H1 (cell line): ENCODE results near the gene HEATR9. TPM values are rescaled to one million over a fixed set of nuclear protein-coding genes. Genes with fewer than 3 reads are reported as not detected.

Experiments
- PHF8 ChIP-seq: fragments of 200-600 bp; sonication (generic); conservative IDR thresholded peaks from 2 replicates; pipeline ENCODE4 v1.7.1; 2012; ENCODE audit warnings: low read depth, mild to moderate bottlenecking, inconsistent platforms, low read length, moderate library complexity
- RAD21 ChIP-seq, 2 experiments: IDR thresholded peaks in 1 of 2; conservative IDR thresholded peaks in 1 of 2; 2 replicates each; pipeline ENCODE4 v1.6.1; 2011; ENCODE audit warnings: low read depth in 2 of 2, low read length in 2 of 2, improper control_type of control experiment in 1 of 2, inconsistent platforms in 1 of 2, mild to moderate bottlenecking in 1 of 2, moderate library complexity in 1 of 2
- TAF7 ChIP-seq: optimal IDR thresholded peaks from 2 replicates; pipeline ENCODE3; 2011; ENCODE audit warnings: low read depth, mild to moderate bottlenecking, inconsistent platforms, low read length, moderate library complexity, borderline replicate concordance
- polyA plus RNA-seq, 7 experiments: library from polyadenylated mRNA; depleted of rRNA in 3 of 7; stranded (reverse) in 5 of 7; unstranded in 2 of 7; fragments of >200 nt in 5 of 7; fragments of 200-250 nt in 2 of 7; gene quantifications; 1 replicate in 5 of 7; 2 replicates in 1 of 7; 4 replicates in 1 of 7; pipeline versions ENCODE4 v1.2.1 to v1.2.3, GENCODE V29; 2011 to 2013; ENCODE audit warnings: missing spikeins in 2 of 7, mixed read lengths in 2 of 7
- total RNA-seq: library from RNA; stranded (reverse); fragmentation: NEBNext Ultra II Directional; extraction: Animal tissue kit (Norgen Biotek cat#: 25700); gene quantifications from 2 replicates; pipeline ENCODE4 v1.2.1, GENCODE V29; 2021

HEATR9 gene
- total and polyA plus RNA-seq, 2 of the 8 experiments (the other 6 are each of a cell fraction or from before 2014, with no cell fraction given): not detected

GRCh38 chr17:35893751-35894150, 25.1 kb upstream of the HEATR9 start (continued):
- TF ChIP-seq PHF8: no peak
- no peak for TF ChIP-seq TAF7
- TF ChIP-seq RAD21 (IDR thresholded peaks at IDR 0.05 in 1 of 2, conservative IDR thresholded peaks at IDR 0.05 in 1 of 2; ENCODE audit: low read depth in 2 of 2, low read length in 2 of 2): no peak
